ENCODE results near the gene TIMP2.
A peak's percentile ranks its signal among the peaks of the same experiment; 100 is the strongest.

TIMP2 gene

DNA sequence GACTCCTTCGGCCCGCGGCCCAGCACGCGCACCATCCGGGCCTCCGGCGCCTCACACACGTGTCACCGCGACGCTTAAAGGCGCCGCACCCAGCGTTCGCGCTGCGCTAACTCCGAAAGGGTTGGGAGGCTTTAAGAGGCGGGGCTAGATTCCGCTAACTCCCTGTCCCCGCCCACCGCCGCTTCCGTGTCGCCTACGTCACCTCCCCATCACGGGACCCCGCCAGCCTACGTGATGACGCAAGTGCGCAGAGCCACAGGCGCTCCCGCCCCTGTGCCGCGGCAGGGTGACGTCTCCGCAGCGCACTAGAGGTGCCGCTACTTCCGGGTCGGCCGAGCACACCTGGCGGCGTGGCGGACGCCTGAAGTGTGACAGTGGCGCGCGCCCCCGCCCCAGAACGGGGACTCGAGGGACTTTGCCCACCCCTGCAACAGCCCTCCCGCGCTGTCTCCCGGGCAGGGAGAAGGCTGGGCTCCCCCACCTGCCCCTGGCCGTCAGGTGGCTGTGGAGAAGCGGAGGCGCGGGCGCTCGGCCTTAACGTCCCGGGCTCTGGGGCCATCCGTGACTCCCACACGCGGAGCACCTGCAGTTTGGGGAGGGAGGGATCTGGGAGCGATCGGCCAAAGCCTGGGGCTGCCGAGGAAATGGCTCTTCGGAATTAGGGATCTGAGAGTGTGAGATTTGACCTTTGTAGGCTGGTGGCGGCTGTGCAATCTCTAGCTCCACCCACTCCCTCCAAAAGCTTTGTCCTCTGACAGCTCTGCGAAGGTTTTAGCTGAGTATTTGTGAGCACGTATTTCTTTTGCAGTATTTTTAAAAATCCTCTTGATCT, 84.2 kb downstream of the TIMP2 start, which contains the start of gene USP36:
Gene USP36 (minus strand): TSS at position 35 of the 832 bp plus-strand sequence. CDS start 4,451 bp downstream, outside the sequence.
- H3K9ac ChIP-seq (ENCODE audit: low read length): peak within 1 kb of the TSS; percentile 92
- H3K27ac ChIP-seq (ENCODE audit: low read depth, low read length): peak within 1 kb of the TSS; percentile 86
- H3K9me3 ChIP-seq (ENCODE audit: control insufficient read depth, insufficient read depth, low read depth, low read length): no peaks in the 10 kb centered on the region
- H3K27me3 ChIP-seq (ENCODE audit: control insufficient read depth, insufficient read depth, low read length): no peaks in the 10 kb centered on the region
- H3K4me1 ChIP-seq (ENCODE audit: control insufficient read depth, insufficient read depth, low read length): peaks cover 17% of the 10 kb centered on the region
- H3K4me3 ChIP-seq (ENCODE audit: low read depth, low read length): peak within 1 kb of the TSS; percentile 94
- peaks cover 26% of the 10 kb centered on the region for H3K36me3 ChIP-seq (ENCODE audit: control insufficient read depth, insufficient read depth, low read length)

DNA sequence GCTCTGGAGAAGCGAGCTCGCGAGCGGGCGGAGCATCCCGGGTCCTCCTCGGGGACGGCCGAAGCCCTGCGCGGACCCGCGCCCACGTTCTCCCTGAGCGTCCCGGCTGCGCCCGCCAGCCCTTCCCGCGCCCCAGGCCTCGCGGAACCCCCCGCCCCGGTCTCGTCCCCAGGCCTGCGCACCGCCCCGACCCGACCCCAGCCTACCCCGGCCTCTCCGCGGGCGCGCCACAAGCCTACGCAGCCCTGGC, 84.7 kb downstream of the TIMP2 start:
- Histone ChIP-seq H3K9ac (ENCODE audit: low read length) (peak overlapping the region; percentile 92), H3K4me3 (ENCODE audit: low read depth, low read length) (peak overlapping the region; percentile 94), H3K36me3 (ENCODE audit: control insufficient read depth, insufficient read depth, low read length) (peaks cover 31% of the 10 kb centered on the region), H3K4me1 (ENCODE audit: control insufficient read depth, insufficient read depth, low read length) (peaks cover 17% of the 10 kb centered on the region), H3K27ac (ENCODE audit: low read depth, low read length) (peak overlapping the region; percentile 86), H3K27me3 (ENCODE audit: control insufficient read depth, insufficient read depth, low read length) (no peaks in the 10 kb centered on the region), H3K9me3 (ENCODE audit: control insufficient read depth, insufficient read depth, low read depth, low read length) (no peaks in the 10 kb centered on the region)

DNA sequence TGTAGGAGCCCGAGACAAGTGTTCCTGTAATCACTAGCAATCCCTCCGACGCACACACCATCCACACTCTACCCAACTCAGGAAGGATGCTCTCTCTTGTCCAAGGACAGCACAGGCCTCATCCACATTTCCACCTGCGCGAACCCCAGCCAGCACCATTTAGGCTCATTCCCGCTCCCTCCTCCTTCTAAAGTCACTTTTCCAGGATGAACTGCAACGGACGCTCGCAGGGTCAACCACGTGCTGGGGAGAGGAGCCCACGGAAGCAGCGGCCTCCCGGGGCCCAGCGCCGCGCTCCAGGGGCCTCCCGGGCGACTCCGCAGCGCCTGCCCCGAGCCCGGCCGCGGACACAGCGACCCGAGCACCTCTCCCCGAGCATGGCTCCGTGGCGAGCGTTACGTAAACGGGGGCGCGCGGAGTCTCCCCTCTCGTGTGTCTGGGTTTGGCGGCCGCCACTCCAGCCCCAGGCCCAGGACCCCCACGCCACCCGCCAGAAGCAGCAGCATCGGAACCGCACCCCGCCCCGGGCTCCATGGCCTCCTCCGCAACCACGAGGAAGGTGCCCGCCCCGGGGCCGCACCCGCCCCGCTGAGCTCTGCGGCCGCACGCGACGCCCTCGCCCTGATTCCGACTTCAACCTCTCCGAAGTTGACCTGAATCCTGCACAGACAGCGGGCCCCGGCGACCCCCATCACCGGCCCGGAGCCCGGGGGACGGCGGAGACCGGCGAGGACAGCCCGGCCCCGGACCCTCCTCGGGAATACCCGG, 85.2 kb downstream of the TIMP2 start:
- Histone ChIP-seq H3K4me1 (ENCODE audit: control insufficient read depth, insufficient read depth, low read length) (peaks cover 17% of the 10 kb centered on the region), H3K4me3 (ENCODE audit: low read depth, low read length) (peak overlapping the region; percentile 94), H3K9ac (ENCODE audit: low read length) (peak overlapping the region; percentile 92), H3K27ac (ENCODE audit: low read depth, low read length) (peak overlapping the region; percentile 86), H3K27me3 (ENCODE audit: control insufficient read depth, insufficient read depth, low read length) (no peaks in the 10 kb centered on the region), H3K9me3 (ENCODE audit: control insufficient read depth, insufficient read depth, low read depth, low read length) (no peaks in the 10 kb centered on the region), H3K36me3 (ENCODE audit: control insufficient read depth, insufficient read depth, low read length) (peaks cover 36% of the 10 kb centered on the region)

DNA sequence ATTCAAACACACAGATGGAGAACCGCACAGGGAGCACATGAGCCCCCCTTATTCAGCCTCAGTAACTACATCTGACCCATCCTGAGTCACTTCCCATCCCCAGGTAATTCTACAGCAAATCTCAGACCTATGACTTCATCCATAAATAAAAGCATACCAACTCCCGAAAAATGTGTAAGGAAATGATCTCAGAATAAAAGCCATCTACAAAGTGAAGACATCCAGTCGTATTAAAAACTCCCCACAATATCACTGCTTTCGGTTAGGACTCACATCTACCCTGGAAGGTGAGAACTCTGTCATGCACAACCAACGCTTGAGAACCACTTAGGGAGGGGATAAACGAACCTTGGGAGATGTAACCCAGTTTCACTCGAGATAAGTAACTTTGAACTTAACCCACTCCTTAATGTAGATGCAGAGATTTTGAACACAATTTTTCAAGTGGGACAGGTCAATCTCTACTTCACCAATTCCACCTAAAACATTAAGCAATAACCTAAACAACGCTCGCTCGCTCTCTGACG, 85.9 kb downstream of the TIMP2 start:
- Histone ChIP-seq H3K9me3 (ENCODE audit: control insufficient read depth, insufficient read depth, low read depth, low read length) (no peaks in the 10 kb centered on the region), H3K27ac (ENCODE audit: low read depth, low read length) (no peak overlapping the region), H3K27me3 (ENCODE audit: control insufficient read depth, insufficient read depth, low read length) (no peaks in the 10 kb centered on the region), H3K9ac (ENCODE audit: low read length) (peak overlapping the region; percentile 92), H3K36me3 (ENCODE audit: control insufficient read depth, insufficient read depth, low read length) (peaks cover 42% of the 10 kb centered on the region), H3K4me3 (ENCODE audit: low read depth, low read length) (peak overlapping the region; percentile 94), H3K4me1 (ENCODE audit: control insufficient read depth, insufficient read depth, low read length) (peaks cover 17% of the 10 kb centered on the region)

DNA sequence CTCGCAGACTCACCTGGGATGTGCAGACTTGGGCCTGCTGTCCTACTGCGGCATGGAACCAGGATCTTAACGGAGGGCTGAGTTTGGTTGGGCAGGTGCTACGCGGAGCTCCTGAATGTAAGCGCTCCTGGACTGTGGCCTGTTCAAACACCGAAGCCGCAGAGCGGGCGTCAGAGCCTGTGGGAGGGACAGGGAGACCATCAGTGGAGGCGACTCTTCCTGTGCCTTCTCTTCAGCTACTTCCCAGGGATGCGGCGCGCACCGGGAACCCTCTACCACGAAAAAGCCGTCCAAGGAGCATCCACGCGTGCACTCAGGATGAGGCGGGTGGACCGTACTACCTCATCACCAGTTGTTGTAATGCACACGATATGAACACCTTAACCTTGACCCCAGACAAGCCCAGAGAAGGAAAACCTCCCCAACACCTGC, 86.6 kb downstream of the TIMP2 start:
- Histone ChIP-seq H3K27ac (ENCODE audit: low read depth, low read length) (no peak overlapping the region), H3K36me3 (ENCODE audit: control insufficient read depth, insufficient read depth, low read length) (peaks cover 49% of the 10 kb centered on the region), H3K4me3 (ENCODE audit: low read depth, low read length) (peak overlapping the region; percentile 94), H3K27me3 (ENCODE audit: control insufficient read depth, insufficient read depth, low read length) (no peaks in the 10 kb centered on the region), H3K9me3 (ENCODE audit: control insufficient read depth, insufficient read depth, low read depth, low read length) (no peaks in the 10 kb centered on the region), H3K4me1 (ENCODE audit: control insufficient read depth, insufficient read depth, low read length) (peaks cover 17% of the 10 kb centered on the region), H3K9ac (ENCODE audit: low read length) (no peak overlapping the region)

DNA sequence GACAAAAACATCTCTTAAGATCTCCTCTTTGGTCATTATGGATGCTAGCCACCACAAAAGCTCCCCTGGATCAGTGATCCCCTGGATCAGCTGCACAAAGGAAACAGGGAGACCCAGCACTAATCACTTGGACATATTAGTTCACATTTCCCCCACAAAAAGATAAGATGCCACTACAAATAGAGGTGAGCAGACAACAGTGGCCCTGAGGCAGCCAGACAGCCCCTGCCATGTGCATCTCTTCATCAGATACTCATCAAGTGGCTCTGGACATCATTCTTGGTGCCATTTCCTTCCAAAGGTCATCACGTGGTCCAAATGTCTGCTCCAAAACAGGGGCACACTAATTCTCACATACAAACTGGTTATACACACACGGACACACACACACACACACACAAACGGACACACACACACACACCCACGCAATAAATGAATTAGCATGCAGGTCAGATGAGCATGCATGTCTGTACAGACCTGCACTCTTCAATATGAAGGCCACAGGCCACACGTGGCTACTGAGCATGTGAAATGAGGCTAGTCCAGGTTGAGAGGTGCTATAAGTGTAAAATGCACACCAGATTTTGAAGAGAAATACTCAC, 88.7 kb downstream of the TIMP2 start:
- peaks cover 69% of the 10 kb centered on the region for H3K36me3 ChIP-seq (ENCODE audit: control insufficient read depth, insufficient read depth, low read length)
- H3K4me1 ChIP-seq (ENCODE audit: control insufficient read depth, insufficient read depth, low read length): peaks cover 15% of the 10 kb centered on the region
- no peaks in the 10 kb centered on the region for H3K9me3 ChIP-seq (ENCODE audit: control insufficient read depth, insufficient read depth, low read depth, low read length)
- no peak overlapping the region for H3K9ac ChIP-seq (ENCODE audit: low read length)
- no peaks in the 10 kb centered on the region for H3K27me3 ChIP-seq (ENCODE audit: control insufficient read depth, insufficient read depth, low read length)
- H3K4me3 ChIP-seq (ENCODE audit: low read depth, low read length): no peak overlapping the region
- no peak overlapping the region for H3K27ac ChIP-seq (ENCODE audit: low read depth, low read length)

DNA sequence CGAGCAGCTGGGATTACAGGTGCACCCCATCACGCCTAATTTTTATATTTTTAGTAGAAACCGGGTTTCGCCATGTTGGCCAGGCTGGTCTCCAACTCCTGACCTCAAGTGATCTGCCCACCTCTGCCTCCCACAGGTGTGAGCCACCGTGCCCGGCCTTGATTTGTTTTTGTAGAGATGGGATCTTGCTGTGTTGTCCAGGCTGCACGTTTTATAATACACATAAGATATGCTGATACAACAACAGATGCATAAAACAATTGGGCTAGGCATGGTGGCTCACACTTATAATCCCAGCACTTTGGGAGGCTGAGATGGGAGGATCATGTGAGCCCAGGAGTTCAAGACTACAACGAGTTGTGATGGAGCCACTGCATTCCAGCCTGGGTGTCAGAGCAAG, 90.6 kb downstream of the TIMP2 start:
- Histone ChIP-seq H3K9ac (ENCODE audit: low read length) (no peak overlapping the region), H3K27me3 (ENCODE audit: control insufficient read depth, insufficient read depth, low read length) (no peaks in the 10 kb centered on the region), H3K36me3 (ENCODE audit: control insufficient read depth, insufficient read depth, low read length) (peaks cover 88% of the 10 kb centered on the region), H3K9me3 (ENCODE audit: control insufficient read depth, insufficient read depth, low read depth, low read length) (no peaks in the 10 kb centered on the region), H3K4me3 (ENCODE audit: low read depth, low read length) (no peak overlapping the region), H3K4me1 (ENCODE audit: control insufficient read depth, insufficient read depth, low read length) (peaks cover 12% of the 10 kb centered on the region), H3K27ac (ENCODE audit: low read depth, low read length) (no peak overlapping the region)

DNA sequence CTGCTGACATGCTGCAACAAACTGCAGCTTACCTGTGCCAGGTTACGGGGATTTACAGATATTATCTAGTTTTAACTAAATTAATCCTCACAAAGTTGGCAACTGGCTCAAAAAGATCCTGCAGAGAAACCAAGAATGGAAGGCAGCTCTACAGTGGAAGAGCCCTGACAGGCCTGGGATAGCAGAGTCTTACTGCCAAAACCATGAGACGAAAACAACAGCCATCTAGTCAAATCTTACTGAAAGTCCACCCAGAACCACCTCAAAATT, 92.7 kb downstream of the TIMP2 start:
- Histone ChIP-seq H3K9ac (ENCODE audit: low read length) (no peak overlapping the region), H3K36me3 (ENCODE audit: control insufficient read depth, insufficient read depth, low read length) (peaks cover 98% of the 10 kb centered on the region), H3K4me3 (ENCODE audit: low read depth, low read length) (no peak overlapping the region), H3K4me1 (ENCODE audit: control insufficient read depth, insufficient read depth, low read length) (no peaks in the 10 kb centered on the region), H3K27ac (ENCODE audit: low read depth, low read length) (no peak overlapping the region), H3K27me3 (ENCODE audit: control insufficient read depth, insufficient read depth, low read length) (no peaks in the 10 kb centered on the region), H3K9me3 (ENCODE audit: control insufficient read depth, insufficient read depth, low read depth, low read length) (no peaks in the 10 kb centered on the region)

DNA sequence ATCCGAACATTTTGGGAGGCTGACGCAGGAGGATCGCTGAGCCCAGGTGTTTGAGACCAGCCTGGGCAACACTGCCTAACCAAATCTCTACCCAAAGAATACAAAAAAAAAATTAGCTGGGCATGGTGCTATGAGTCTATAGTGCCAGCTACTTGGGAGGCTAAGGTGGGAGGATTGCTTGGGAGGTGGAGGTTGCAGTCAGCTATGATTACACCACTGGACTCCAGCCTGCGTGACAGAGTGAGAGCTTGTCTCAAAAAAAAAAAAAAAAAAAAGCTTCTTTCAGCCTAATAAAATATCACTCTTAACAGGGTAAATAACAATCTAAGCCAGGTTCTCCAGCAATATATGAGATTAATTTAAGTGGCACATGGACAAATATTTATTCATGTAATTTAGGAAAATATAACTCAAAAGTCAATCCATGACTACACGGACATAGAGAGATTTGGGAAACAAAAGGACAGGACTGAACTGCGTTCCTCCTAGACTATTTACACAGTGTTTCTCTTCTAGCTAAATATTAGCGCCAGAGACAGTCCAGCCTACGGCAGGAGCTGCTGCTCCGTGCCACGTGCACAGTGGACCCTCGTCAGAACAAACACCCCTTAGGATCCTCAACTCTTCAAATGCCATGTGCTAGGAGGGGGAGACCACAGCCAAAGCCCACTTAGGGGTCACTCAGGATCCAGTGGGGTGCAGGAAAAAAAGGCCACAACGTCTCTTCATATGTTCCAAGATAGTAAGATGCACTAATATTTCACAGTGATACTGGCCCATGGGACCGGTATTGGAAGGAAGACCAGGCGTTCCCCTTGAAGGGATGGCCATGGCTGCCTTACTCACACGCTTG, 93.3 kb downstream of the TIMP2 start:
- Histone ChIP-seq H3K27me3 (ENCODE audit: control insufficient read depth, insufficient read depth, low read length) (no peaks in the 10 kb centered on the region), H3K27ac (ENCODE audit: low read depth, low read length) (no peak overlapping the region), H3K9ac (ENCODE audit: low read length) (no peak overlapping the region), H3K36me3 (ENCODE audit: control insufficient read depth, insufficient read depth, low read length) (peaks cover 98% of the 10 kb centered on the region), H3K4me1 (ENCODE audit: control insufficient read depth, insufficient read depth, low read length) (no peaks in the 10 kb centered on the region), H3K9me3 (ENCODE audit: control insufficient read depth, insufficient read depth, low read depth, low read length) (no peaks in the 10 kb centered on the region), H3K4me3 (ENCODE audit: low read depth, low read length) (no peak overlapping the region)

DNA sequence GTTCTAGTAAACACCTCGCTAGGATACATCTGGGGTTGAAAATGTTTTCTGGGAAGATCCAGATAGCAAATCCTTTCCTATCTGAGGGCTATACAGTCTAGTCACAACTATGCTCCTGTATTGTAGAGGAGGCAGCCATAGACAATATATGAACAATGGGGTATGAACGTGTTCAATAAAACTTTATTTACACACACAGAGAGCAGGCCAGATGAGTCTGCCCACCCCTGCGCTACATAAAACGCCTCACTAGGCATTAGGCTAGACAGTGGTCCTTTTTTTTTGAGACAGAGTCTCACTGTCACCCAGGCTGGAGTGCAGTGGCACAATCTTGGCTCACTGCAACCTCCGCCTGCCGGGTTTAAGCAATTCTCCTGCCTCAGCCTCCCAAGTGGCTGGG, 95.7 kb downstream of the TIMP2 start:
- Histone ChIP-seq H3K27me3 (ENCODE audit: control insufficient read depth, insufficient read depth, low read length) (no peaks in the 10 kb centered on the region), H3K9me3 (ENCODE audit: control insufficient read depth, insufficient read depth, low read depth, low read length) (no peaks in the 10 kb centered on the region), H3K36me3 (ENCODE audit: control insufficient read depth, insufficient read depth, low read length) (peaks cover 98% of the 10 kb centered on the region), H3K4me3 (ENCODE audit: low read depth, low read length) (no peak overlapping the region), H3K4me1 (ENCODE audit: control insufficient read depth, insufficient read depth, low read length) (no peaks in the 10 kb centered on the region), H3K27ac (ENCODE audit: low read depth, low read length) (no peak overlapping the region), H3K9ac (ENCODE audit: low read length) (no peak overlapping the region)
